Measurements from ENCODE around the gene MROH7. TPM values are rescaled to one million over a fixed set of nuclear protein-coding genes. Genes with fewer than 3 reads are reported as not detected.
"Not testable (repeated sequence)": the region's sequence is repeated elsewhere in the genome, so short reads cannot be mapped to it uniquely, and the experiment has no call there.

MROH7 gene
- total RNA-seq, 2 experiments from 2014 or later = 0.05 to 0.23 TPM

GRCh38 chr1:54615531-54616279, 25.9 kb upstream of the MROH7 start:
- Mint-ChIP-seq H3K9me3 (no peaks in the 10 kb centered on the region), H3K36me3 (ENCODE audit: low read depth) (no peaks in the 10 kb centered on the region), H3K27me3 (peaks cover 5% of the 10 kb centered on the region), H3K4me1 (no peaks in the 10 kb centered on the region), H3K4me3 (no peak overlapping the region), H3K27ac (no peak overlapping the region)
- DNase-seq = no peak
- ChIA-PET CTCF (no interaction called here), POLR2A (no interaction called here)

GRCh38 chr1:54619749-54620148, 21.8 kb upstream of the MROH7 start:
- Mint-ChIP-seq H3K4me1 (no peaks in the 10 kb centered on the region), H3K27me3 (peaks cover 7% of the 10 kb centered on the region), H3K9me3 (no peaks in the 10 kb centered on the region), H3K36me3 (ENCODE audit: low read depth) (no peaks in the 10 kb centered on the region), H3K4me3 (no peak overlapping the region), H3K27ac (no peak overlapping the region)
- no peak for DNase-seq
- CTCF ChIA-PET = no interaction called here
- POLR2A ChIA-PET = no interaction called here

GRCh38 chr1:54623216-54624007, 18.2 kb upstream of the MROH7 start, which contains the start of gene FAM151A:
TSS of gene FAM151A (minus strand) at chr1:54623525. CDS start at chr1:54623395, 130 bp downstream.
- H3K36me3 Mint-ChIP-seq (ENCODE audit: low read depth) = no peaks in the 10 kb centered on the region
- no peaks in the 10 kb centered on the region for H3K4me1 Mint-ChIP-seq
- peaks cover 2% of the 10 kb centered on the region for H3K27me3 Mint-ChIP-seq
- no peak within 1 kb of the TSS for H3K4me3 Mint-ChIP-seq
- no peak for DNase-seq
- CTCF ChIA-PET = no interaction called here
- H3K27ac Mint-ChIP-seq = no peak within 1 kb of the TSS
- POLR2A ChIA-PET = no interaction called here
- no peaks in the 10 kb centered on the region for H3K9me3 Mint-ChIP-seq

- no peaks in the 10 kb centered on the region for H3K9me3 Mint-ChIP-seq
- H3K36me3 Mint-ChIP-seq (ENCODE audit: low read depth) = no peaks in the 10 kb centered on the region
- H3K27me3 Mint-ChIP-seq = peaks cover 2% of the 10 kb centered on the region
- H3K4me1 Mint-ChIP-seq = no peaks in the 10 kb centered on the region
- DNase-seq = no peak
- CTCF ChIA-PET = no interaction called here
- no peak overlapping the region for H3K27ac Mint-ChIP-seq
- POLR2A ChIA-PET = no interaction called here
- no peak overlapping the region for H3K4me3 Mint-ChIP-seq
Measured at GRCh38 chr1:54624466-54625464, 16.8 kb upstream of the MROH7 start.

DNA sequence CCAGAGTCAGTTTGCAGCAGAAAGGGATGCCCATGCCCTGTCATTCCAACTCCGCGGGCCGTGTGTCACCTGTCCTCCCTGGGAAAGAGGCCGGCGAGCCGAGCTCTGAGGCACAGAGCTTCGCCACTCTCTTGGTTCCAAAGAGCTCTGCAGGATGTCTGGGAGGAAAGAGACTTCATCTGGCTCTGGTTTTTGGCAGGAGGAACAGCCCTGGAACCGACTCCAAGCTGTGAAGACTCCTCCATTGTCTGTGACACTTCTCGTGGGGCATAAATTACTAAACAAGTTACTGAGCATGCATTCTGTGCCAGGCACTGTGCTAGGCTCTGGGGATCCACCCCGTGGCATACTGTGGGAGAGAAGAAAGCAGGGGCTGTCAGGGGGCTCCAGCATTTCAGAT, 14.4 kb upstream of the MROH7 start:
- Mint-ChIP-seq H3K9me3 (no peaks in the 10 kb centered on the region), H3K4me3 (no peak overlapping the region), H3K36me3 (ENCODE audit: low read depth) (no peaks in the 10 kb centered on the region), H3K4me1 (no peaks in the 10 kb centered on the region), H3K27ac (no peak overlapping the region), H3K27me3 (peaks cover 1% of the 10 kb centered on the region)
- DNase-seq = no peak
- POLR2A ChIA-PET = no interaction called here
- CTCF ChIA-PET = no interaction called here

DNA sequence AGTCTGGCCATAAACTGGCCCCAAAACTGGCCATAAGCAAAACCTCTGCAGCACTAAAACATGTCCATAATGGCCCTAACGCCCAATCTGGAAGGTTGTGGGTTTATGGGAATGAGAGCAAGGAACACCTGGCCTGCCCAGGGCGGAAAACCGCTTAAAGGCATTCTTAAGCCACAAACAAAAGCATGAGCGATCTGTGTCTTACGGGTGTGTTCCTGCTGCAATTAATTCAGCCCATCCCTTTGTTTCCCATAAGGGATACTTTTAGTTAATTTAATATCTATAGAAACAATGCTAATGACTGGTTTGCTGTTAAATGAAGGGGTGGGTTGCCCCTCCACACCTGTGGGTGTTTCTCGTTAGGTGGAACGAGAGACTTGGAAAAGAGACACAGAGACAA, 5.8 kb upstream of the MROH7 start:
- peaks cover 20% of the 10 kb centered on the region for H3K27me3 Mint-ChIP-seq
- H3K27ac Mint-ChIP-seq; H3K36me3 Mint-ChIP-seq (ENCODE audit: low read depth); POLR2A ChIA-PET; H3K4me3 Mint-ChIP-seq; H3K9me3 Mint-ChIP-seq; CTCF ChIA-PET; H3K4me1 Mint-ChIP-seq; DNase-seq: not testable (repeated sequence)

GRCh38 chr1:54636461-54637446, 4.8 kb upstream of the MROH7 start:
- H3K27ac Mint-ChIP-seq; POLR2A ChIA-PET; DNase-seq; H3K9me3 Mint-ChIP-seq; H3K4me1 Mint-ChIP-seq; H3K36me3 Mint-ChIP-seq (ENCODE audit: low read depth); H3K4me3 Mint-ChIP-seq; CTCF ChIA-PET: not testable (repeated sequence)
- peaks cover 20% of the 10 kb centered on the region for H3K27me3 Mint-ChIP-seq

GRCh38 chr1:54640361-54640760, 1.2 kb upstream of the MROH7 start:
- peaks cover 6% of the 10 kb centered on the region for H3K9me3 Mint-ChIP-seq
- no peak overlapping the region for H3K27ac Mint-ChIP-seq
- DNase-seq = no peak
- no peaks in the 10 kb centered on the region for H3K4me1 Mint-ChIP-seq
- POLR2A ChIA-PET = no interaction called here
- no peak overlapping the region for H3K4me3 Mint-ChIP-seq
- CTCF ChIA-PET = no interaction called here
- H3K27me3 Mint-ChIP-seq = peaks cover 15% of the 10 kb centered on the region
- H3K36me3 Mint-ChIP-seq (ENCODE audit: low read depth) = no peaks in the 10 kb centered on the region

- no peak overlapping the region for H3K27ac Mint-ChIP-seq
- no peaks in the 10 kb centered on the region for H3K36me3 Mint-ChIP-seq (ENCODE audit: low read depth)
- POLR2A ChIA-PET = no interaction called here
- H3K27me3 Mint-ChIP-seq = peaks cover 16% of the 10 kb centered on the region
- CTCF ChIA-PET = no interaction called here
- DNase-seq = no peak
- H3K4me1 Mint-ChIP-seq = no peaks in the 10 kb centered on the region
- H3K4me3 Mint-ChIP-seq = no peak overlapping the region
- H3K9me3 Mint-ChIP-seq = peaks cover 6% of the 10 kb centered on the region
Measured at GRCh38 chr1:54643736-54644135, 2.1 kb downstream of the MROH7 start.

GRCh38 chr1:54645806-54646676, 4.5 kb downstream of the MROH7 start:
- Mint-ChIP-seq H3K4me1 (no peaks in the 10 kb centered on the region), H3K9me3 (peaks cover 6% of the 10 kb centered on the region), H3K4me3 (no peak overlapping the region), H3K36me3 (ENCODE audit: low read depth) (no peaks in the 10 kb centered on the region), H3K27ac (no peak overlapping the region), H3K27me3 (peaks cover 22% of the 10 kb centered on the region)
- DNase-seq = no peak
- CTCF ChIA-PET = no interaction called here
- POLR2A ChIA-PET = no interaction called here

DNA sequence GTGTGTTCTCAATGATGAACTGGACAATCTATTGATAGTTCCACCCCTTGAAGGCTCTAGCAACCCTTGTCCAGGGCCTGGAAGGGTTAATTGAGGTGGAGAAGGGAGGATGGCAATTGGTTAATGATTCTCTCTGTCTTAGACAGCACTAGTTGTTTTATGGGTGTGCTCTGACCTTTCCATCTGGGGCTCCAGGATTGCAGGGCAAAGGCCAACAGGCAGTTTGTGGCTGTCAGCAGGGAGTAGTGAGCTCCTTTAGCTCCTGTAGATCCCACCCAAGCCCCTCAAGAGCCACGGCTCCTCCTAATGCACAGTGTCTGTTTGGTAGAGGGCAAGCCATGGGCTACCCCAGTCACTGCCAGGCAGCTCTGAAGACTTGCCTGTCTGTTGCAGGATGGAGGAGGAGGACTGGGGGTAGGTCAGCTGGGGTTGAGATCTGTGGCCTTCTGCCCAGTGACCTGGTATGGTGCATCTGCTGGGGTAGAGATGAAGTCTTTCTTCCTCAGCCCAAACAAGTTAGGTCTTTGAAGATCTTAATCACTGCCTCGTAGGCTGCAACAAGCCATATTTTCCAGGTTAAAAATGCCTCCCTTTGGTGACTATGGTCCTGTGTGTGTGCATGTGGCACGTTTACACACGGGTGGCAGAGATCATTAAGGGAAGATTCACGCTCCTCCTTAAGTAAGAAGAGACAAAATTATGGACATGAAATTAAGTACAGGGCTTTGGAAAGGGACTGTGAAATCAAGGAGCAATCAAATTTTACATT, 7.7 kb downstream of the MROH7 start:
- CTCF ChIA-PET = no interaction called here
- Mint-ChIP-seq H3K4me1 (no peaks in the 10 kb centered on the region), H3K4me3 (no peak overlapping the region), H3K9me3 (no peaks in the 10 kb centered on the region), H3K27me3 (peaks cover 20% of the 10 kb centered on the region), H3K36me3 (ENCODE audit: low read depth) (no peaks in the 10 kb centered on the region), H3K27ac (no peak overlapping the region)
- POLR2A ChIA-PET = no interaction called here
- DNase-seq = no peak
